ENCODE data around the gene AMN.

The AMN gene

DNA sequence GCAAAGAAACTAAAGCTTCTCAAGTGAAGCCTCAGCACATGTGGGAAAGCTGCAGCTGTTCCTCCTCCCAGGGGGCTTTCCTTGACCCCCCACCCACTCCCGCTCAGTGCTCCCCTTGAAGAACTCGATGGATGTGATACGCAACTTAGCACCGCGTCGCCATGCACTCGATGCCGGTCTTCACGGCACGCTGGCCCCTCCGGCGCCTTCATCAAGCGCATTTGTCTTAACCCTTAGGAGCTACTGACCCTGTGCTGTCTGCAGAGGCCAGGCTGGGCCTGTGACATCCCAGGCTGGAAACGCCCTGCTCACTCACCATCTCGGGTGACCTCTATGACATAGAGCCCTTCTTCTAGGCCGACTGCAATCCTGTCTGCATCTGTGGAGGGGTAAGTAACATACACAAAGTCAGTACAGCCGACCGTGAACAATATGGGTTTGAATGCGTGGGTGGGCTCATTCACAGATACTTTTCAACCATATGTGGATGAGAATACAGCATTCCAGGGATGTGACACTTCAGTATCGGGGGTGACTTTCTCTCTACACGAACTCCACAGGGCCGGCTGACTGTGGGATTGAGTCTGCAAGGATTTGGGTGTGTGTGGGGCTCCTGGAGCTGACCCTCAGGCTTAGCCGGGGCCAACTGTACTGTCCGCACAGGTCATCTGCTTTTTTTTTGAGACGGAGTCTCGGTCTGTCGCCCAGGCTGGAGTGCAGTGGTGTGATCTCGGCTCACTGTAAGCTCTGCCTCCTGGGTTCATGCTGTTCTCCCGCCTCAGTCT is 23.1 kb downstream of the AMN start:
- DNase-seq = no peak

DNA sequence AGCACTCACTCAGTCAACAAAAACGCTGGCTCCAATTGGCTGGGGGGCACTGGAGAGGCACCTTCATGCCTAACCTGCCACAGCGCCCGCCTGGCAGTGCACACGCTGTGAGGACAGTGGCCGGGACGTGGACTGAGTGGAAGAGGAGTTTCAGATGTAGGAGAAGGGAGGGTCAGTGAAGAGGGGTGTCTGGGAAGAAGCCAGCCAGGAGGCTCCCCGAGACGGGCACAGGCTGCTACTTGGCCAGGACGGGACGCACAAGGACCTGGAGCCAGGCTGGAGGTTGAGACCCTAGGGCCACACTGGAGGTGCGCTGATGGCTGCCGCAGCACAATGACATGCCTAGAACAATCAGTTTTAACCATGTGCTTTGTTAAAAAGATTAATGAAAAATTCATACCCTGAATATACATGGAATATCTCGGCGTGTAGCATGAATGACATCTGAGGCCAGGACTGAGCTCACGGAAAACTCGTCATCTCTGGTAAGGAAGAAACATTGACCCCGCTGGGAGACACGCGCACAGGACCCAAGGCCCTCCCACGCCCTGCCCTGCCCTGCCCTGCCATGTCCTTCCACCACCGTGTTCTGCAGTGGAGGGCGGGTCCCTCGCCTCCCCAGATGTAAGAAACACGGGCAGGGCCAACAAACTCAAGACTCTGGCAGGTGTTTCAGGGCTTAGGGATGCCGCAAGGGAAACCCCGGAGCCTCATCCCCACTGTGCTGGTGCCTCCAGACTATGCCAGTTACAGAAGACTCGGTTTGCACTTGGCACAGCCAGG is 25.0 kb downstream of the AMN start:
- DNase-seq = no peak

DNA sequence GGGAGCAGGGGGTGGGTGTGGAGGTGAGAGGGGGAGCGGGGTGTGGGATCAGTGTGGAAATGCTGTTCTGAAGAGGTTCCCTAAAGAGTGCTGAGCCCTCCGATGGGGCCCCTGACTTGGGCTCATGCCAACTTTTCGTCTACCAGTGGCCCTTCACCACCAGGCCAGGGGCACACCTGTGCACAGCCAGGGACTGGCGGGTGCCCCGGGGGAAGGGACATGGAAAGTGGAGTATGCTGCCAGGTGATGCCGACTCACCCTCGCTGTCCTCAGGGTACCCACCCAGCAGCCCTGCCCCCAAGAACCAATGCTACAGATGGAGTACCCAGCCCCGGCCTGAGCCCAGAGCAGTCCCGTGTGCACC is 26.2 kb downstream of the AMN start:
- no peak for DNase-seq

DNA sequence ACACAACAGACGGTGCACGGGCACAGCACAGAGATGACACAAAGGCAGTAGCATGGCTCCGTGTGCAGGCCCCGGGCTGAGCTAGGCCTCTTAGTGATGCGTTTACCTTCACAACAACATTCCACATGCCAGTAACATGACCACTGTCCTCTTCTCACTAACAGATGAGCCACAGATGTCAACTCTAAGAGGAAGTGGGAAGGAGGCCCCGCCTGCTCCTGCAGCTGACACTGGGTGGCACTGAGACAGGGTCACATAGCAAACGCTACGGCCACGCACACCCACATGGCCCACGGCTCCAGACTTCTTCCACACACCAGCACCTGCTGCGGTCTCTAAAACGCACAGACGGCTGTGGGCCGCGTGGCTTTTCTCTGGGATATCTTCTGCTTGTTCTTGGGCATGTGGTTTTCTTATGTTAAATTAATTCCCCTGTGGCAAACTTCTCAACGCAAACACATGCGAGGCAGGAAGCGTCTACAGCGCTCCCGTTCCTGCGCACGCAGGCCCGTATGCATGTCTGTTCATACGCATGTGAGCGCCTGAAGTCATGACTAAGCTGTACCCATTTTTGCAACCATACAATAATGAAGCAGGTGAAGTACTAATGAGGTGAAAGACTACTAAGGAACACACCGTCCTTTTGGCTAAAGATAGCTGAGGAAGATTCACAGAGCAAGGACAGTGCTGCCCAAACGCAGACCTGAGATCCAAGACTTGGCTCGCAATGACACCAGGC is 26.8 kb downstream of the AMN start:
- DNase-seq = peak; percentile 7

DNA sequence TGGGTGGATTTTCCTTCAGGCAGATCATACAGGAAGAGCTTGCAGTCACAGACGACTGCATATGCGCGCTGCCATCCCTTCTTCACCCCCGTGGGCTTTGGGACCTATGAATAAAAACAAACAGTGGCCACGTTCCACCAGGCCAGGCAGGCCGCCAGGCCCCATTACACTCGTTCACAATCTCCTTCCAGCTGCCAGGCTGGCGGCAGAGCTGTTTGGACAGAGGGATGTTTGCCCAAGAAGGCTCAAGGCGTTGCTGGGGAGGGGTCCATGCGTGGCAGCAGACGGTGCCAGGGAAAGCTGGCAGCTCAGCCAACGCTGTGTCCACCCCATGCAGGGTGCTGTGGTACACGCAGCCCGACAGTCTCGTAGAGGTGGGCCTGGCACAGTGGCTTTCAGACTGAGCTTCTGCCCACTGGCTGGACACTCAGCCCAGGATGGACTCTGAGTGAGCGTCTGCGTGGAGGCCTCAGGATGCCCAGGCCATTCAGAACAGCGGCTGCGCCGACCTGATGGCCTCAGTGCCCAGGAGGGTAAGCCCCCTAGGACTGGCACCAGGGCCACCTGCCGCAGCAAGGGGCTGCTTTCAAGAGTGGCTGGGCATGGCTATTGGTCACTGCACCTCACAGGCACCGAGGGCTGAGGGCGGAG is 27.5 kb downstream of the AMN start:
- no peak for DNase-seq

DNA sequence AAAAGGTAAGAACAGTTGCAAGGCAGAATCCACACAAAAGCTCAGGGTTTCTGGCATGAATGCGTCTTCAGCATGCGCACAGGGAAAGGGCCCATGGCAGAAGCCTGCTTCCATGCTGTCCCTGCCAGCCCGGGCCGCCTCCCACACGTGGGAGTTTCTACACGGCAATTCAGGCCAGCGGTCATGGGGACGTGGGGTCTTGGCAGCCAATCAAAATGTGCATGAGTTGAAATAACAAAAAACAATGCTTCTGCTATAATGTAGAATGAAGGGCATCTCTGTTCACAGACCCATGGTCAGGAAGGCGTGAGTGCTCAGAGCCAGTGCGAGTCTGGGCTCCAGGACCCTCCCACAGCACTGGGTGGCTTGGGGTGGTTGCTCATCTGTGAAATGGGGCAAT is 28.6 kb downstream of the AMN start:
- DNase-seq = no peak

DNA sequence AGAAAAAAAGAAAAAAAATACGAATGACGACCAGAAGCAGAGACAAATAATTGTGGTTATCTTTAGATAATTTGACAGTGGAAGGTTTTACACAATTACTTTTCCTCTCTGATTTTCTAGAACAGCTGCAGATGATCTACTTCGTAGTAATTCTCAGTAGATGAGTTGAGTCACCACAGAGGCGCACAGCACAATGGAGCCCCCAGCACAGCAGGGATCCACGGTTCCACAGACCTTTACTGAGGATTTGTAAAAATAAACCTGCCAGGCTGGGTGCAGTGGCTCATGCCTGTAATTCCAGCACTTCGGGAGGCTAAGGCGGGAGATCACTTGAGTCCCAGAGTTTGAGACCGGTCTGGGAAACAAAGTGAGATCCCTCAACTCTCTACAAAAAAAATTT is 29.3 kb downstream of the AMN start:
- DNase-seq = no peak

DNA sequence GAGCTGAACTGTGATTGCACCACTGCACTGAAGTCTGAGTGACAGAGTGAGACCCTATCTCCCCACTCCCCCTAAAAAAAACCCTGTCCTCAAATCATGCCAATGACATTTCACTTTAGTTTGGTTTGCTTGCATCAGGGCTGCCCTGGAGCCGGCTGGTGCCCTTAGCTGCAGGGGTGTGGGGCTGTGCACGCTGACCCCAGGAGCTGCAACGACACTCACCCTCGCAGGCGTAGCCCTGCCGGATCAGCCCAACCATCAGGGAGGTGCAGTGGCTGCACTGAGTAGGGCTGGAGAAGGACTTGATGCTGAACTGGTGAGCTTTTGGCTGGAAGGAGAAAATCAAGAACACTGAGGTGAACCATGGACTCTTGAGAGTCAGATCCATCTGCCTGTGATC is 29.8 kb downstream of the AMN start:
- DNase-seq = no peak

DNA sequence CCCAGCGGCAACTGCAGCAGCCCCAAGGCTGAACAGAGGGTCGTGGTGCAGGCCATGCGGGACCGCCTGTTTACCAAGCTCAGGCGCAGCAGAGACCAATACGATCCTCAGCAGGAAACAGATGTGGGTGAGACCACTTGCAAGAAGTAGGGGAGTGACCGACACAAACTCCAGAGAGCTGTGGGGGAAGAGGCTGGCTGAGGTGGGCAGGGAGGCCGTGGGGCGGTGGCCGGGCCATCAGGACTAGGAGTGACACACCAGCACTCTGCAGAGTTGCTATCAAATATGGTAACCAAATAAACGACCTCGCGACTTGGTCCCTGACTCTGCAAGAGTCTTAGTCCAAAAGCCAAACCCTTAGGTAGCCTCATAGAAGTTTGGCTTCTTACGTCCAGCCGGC is 30.6 kb downstream of the AMN start:
- no peak for DNase-seq

DNA sequence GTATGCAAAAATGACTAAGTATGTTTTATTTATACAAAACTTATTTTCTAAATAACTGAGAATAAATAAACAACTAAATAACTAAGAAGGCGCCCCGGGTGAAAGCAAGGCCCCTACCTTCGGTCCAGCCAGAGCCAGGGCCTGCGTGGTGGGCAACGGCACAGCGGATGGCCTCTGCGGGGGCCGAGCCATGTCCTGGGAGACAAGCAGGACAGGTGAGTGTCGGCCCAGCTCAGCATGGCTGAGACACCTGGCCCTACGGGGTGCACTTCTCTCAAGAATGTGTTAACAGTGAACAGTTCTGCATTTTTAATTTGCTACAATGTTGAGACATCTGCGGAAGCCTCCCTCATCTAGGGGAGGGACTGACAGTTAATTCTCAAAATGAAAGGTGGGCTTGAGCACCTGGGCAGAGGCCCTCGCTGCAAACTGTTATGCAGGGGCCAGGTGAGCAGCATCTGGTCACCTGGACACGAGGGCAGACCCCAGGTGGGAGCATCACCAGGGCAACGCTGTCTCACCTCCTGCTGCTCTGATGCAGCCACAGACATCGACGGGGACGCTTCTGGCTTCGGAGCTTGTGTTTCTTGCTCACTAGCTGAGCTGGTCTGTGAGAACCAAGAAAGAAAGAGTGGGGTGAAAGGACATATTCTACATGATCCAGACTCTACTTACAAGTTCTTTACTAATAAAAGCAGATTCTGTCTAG is 31.8 kb downstream of the AMN start:
- DNase-seq = no peak

DNA sequence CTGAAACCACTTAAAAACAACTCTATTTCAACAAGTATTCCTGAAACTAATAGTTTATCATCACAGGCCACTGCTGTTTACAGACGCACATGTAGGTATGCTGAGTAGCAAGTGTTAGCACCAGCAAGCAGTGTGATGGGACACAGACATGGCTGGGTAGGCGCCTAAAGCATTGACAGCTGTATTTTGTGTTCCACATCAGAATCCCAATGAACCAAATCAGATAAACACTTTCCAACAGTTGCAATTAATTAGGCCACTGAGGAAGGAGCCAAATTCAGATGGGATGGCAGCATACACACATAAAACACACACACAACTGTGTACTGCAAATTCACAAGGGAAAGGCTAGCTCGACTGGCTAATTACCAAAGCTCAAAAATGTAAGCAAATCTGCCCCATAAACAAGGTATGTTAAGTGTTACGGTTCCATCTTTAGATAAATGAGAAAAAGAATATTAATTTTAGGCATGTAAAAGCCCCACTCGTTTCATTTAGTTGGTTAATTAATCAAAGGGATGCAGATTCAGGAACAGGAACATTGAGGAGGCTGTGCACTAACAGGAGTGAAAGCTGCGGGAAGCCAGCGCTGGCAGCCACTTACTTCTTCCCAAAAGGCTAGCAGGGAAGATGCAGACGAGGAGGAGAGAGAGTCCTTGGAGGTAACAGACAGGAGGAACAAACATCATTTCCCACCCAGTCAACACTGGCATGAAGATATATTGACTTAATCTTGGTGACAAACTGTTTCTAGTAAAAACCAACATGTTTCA is 33.4 kb downstream of the AMN start:
- DNase-seq = no peak

DNA sequence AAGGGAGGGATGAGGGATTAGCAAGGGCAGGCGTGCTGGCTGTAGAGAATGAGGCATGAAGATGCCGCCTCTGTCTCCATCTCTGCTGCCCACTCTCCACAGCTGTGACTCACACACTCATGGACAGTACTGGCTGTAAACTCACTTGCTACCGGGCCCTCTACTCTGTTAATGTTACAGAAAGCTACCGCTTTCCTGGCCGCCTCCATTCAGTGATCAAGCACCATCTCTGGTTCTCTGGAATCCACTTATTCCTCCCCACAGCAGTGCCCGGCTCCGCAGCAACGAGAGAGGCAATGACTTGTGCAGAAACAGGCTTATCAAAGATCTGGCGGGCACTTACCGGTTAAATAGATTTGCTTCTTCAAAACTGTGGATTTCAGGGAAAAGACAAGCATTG is 34.8 kb downstream of the AMN start:
- no peak for DNase-seq

DNA sequence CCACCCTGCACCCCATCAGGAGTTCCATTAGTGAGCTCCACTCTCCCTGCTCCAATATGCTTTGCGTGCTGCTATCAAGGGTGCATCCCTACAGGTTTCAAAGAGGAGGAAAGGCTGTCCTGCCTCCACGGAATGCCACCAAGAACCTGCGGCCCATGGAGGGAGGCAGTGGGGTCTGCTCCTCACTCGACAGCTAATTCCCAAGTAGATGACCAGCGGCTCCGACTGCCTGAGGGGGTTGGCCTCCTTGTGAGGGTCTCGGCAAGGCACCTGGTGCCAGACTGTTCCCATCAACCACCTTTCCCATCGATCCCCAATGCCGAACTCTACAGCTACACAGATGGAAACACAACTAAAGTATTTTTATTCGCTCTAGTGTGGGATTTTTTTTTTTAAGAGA is 36.0 kb downstream of the AMN start:
- no peak for DNase-seq

DNA sequence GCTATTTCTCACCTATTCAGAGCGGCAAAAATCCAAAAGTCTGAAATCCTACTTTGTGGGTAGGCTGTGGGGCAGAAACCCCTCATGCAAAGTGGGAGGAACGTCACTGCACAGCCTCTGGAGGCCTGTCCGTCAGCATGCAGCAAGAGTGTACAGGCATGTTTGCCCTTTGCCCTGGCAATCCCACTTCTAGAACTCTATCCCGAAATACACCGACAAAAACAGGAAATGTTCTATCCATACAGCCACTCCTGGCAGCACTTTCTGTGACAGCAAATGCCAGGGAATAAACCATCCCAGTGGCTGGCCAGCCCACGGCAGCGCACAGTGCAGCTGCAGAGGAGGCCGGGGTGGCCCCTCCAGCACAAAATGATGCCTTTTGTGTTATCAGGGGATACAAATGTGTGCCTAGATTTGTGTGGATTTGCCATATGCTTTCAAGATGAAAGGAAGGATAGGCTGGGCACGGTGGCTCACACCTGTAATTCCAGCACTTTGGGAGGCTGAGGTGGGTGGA is 39.7 kb downstream of the AMN start:
- DNase-seq = no peak

DNA sequence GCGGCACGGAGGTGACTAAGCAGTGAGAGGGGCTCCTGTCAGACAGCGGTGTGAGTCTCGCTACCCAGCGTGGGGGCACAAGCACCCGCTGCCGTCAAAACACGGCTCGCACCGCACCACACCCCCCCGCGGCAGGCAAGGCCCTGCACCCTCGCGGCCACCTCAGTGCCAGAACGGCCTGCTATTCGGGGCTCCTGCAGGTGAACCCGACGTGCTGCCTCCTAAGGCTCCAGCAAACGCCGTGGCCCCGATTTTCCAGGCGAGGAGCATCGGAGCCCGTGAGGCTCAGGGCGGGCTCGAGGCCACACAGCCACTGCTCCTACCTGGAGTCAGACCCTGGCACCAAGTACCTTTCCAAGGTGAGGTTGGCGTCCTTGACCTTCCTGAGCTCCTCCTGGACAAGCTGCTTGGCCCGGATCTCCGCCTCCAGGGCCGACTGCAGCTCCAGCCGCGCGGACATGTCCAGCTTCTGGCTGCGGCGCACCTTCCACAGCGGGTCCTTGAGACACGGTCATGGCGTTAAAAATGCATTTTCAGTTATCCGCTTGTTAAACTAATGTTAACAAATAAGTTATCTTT is 41.8 kb downstream of the AMN start:
- DNase-seq = no peak

DNA sequence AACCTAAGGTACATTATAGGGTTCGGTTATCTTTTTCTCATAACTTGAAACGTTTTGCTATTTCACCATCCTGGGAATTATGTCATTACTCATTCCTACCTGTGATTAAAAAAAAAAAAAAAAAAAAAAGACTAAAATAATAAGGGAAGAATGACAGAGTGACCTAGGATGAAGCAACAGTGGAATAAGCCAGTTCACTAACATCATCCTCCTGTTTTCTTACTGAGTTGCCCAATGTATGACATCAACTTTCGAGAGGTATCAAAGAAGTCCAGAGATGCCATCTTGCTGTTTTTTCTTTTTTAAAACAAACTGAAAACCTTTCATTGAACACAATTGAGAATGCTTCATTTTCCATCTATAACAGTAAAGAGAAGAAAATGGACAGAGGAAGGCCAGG is 42.8 kb downstream of the AMN start:
- DNase-seq = no peak

DNA sequence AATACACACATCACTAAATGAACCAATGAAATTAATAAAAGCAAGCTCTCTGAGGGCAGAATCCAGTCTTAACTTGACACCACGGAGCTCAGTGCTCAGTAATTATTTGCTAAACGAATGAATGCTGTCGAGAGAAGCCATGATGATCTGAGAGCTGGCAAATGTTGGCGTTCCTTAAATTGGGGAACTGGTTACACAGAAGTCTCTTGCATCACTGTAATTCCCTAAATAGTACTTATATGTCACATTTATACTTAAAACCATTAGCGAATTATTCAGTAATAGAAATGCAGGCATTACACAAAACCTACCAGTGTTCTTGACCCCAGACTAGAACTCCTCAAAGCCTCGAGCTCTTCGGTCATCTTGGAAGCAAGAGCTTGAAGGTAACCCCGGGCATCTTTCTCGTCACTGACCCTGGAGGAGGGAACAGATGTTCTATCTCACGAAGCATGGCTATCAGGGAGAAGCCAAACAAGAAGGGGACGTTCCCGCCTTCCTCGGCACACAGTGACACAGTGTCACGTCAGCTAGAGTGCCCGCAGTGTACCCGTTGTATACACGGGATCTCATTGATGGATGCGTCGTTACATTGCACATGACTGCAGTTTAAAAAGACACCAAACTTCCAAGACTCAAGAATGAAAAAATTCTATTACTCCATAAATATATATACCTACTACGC is 43.6 kb downstream of the AMN start:
- no peak for DNase-seq

DNA sequence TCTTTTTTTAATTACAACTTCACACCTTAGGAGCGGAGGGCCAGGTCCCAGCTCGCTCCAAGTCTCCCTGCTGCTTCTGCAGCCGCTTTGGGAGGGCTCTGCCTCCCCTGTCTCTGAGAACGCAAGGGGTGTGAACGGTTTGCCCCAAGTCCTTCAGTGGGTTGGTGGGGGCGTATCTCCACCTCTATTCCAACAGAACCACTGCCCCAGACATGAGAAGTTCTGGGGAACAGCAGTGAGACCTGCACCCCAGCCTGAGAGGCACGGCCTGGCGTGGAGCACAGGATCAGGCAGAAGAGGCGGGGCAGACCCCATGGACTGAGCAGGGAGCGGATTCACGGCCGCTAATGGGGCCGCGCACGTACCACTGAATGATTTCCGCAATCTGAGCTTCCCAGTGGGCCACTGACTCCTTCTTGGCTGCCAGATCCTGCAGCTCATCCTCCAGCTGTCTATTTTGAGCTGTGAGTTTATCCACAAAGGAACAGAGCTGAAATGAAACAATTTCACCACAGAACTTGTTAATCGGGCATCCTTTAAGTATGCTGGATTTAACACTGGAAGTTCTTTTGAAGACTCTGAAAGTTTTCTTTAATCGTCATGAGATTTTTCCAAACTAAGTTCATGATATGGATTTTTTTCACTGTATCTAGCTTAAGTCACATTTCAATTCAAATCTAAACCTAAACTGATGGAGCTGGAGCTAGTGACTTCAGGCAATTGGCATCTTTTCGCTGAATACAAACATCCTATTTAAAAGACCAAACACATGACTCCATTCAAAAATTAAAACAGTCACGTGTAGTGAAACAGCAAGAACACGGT is 44.4 kb downstream of the AMN start:
- no peak for DNase-seq

DNA sequence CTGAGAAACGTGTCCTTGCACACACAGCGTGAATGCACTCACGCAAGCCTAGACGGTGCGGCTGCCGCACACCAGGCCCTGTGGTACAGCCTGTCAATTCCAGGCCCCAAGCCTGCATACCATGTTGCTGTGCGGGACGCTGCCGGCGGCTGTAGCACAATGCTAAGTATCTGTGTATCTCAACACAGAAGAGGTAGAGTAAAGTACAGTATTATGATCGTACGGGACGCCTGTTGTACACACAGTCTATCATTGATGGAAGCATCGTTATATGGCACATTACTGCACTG is 45.0 kb downstream of the AMN start:
- no peak for DNase-seq

DNA sequence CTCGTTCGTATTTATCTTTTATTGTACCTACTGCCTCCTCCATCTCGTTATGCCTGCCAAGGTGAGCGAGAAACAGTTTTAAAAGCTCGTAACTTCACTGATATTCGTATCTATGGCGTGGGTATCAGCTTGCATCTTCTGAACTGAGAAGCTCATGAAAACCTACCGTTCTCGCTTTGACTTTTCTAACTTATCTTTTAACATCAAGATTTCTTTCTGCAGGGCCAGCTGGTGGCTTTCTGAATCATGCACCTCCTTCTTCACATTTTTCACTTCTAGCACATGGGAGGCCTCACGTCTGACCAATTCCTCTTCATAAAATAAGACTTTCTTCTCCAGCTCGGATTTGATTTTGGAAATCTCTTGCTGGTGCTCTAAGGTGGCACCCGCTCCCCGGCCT is 45.8 kb downstream of the AMN start:
- no peak for DNase-seq
